Astrocyte of the spinal cord (primary cell): Measurements from ENCODE around the gene ELAVL1.

Experiments
- DNase-seq: peaks from one replicate; pipeline ENCODE4 v3.0.0; 2011; ENCODE audit warnings: low read depth, low spot score
- H3K4me3 ChIP-seq: 2 replicates; pipeline ENCODE4 v1.5.1; 2011; ENCODE audit warnings: low read depth, mild to moderate bottlenecking, low read length, moderate library complexity
- CTCF ChIP-seq: IDR thresholded peaks from 2 replicates; pipeline ENCODE4 v1.5.1; 2012; ENCODE audit warnings: low read depth, mild to moderate bottlenecking, low read length, inconsistent platforms
- in situ Hi-C: cut with HindIII; loops from 2 replicates; pipeline ENCODE4 v1.10.0; 2017; ENCODE audit warnings: low sequenced_read_pairs

ELAVL1 gene

GRCh38 chr19:7971553-7972520 lies 33.6 kb downstream of the ELAVL1 start:
- H3K4me3 ChIP-seq, result no peak overlapping the region
- DNase-seq, result no peak
- no peak for TF ChIP-seq CTCF
- in situ Hi-C loops, result no loop called here

- no peak overlapping the region for H3K4me3 ChIP-seq
- DNase-seq, result peak; percentile 22
- in situ Hi-C loops, result no loop called here
- peak; percentile 90 for TF ChIP-seq CTCF
Observed at GRCh38 chr19:7970716-7971448, 34.6 kb downstream of the ELAVL1 start.

GRCh38 chr19:7969555-7969939 lies 35.9 kb downstream of the ELAVL1 start:
- TF ChIP-seq CTCF, result no peak
- DNase-seq, result no peak
- no peak overlapping the region for H3K4me3 ChIP-seq
- in situ Hi-C loops, result no loop called here

GRCh38 chr19:7968796-7969554 lies 36.5 kb downstream of the ELAVL1 start:
- no peak overlapping the region for H3K4me3 ChIP-seq
- no peak for DNase-seq
- in situ Hi-C loops, result no loop called here
- TF ChIP-seq CTCF, result no peak

DNA sequence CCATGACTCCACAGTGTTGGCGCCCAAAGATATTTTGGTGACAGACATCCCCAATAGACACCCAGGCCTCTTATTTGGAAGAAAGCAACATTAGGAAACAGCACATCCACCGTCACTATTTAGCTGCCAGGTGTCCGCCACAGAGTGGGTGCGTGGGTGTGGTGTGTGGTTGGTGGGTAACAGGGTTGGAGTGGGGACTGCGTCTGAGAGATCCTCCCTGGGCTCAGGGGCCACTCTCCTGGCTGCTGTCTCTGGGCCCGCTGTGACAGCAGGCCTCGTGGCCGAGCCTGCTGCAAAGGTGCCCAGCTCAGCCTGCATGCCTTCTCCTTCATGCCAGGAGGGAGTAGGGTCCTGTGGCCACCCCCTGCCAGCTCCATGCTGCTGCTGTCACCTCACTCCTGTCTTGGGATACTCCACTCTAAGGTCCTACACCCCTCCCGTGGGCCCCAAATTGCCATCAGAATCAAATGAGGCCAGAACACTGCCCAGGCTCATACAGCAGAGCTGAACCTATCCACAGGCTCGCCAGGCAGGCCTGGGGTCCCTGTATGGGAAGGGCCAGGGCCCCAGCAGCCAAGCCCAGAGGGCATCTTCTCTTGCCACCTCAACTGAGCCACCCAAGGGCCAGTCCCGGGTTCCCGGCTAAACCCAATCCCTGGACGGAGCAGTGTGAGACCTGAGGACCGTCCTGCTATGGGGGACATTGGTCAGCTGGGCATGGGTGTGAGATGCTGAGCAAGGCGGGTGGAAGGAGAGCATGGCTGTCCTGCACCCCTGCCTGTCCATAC lies 37.2 kb downstream of the ELAVL1 start:
- TF ChIP-seq CTCF, result no peak
- DNase-seq, result no peak
- in situ Hi-C loops, result no loop called here
- no peak overlapping the region for H3K4me3 ChIP-seq
